Measurements from ENCODE around the gene THAP11.

GRCh38 chr16:67833415-67834241 lies 8.5 kb upstream of the THAP11 start:
- TF ChIP-seq, protein P1, sequence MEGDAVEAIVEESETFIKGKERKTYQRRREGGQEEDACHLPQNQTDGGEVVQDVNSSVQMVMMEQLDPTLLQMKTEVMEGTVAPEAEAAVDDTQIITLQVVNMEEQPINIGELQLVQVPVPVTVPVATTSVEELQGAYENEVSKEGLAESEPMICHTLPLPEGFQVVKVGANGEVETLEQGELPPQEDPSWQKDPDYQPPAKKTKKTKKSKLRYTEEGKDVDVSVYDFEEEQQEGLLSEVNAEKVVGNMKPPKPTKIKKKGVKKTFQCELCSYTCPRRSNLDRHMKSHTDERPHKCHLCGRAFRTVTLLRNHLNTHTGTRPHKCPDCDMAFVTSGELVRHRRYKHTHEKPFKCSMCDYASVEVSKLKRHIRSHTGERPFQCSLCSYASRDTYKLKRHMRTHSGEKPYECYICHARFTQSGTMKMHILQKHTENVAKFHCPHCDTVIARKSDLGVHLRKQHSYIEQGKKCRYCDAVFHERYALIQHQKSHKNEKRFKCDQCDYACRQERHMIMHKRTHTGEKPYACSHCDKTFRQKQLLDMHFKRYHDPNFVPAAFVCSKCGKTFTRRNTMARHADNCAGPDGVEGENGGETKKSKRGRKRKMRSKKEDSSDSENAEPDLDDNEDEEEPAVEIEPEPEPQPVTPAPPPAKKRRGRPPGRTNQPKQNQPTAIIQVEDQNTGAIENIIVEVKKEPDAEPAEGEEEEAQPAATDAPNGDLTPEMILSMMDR (IDR thresholded peaks at IDR 0.05; ENCODE audit: low read length), result no peak
- no peak for TF ChIP-seq EZH2 (IDR thresholded peaks at IDR 0.05; ENCODE audit: borderline replicate concordance, low read length)

Data from OCI-LY1 (cell line).